PC-3 (cell line): Measurements from ENCODE around the gene CDC42EP2.

Source experiments
- EZH2 ChIP-seq: fragments of 300-600 bp; sonication (generic); IDR thresholded peaks from one replicate; pipeline ENCODE4 v1.6.1; 2017; ENCODE audit warnings: antibody characterized with exemption, mild to moderate bottlenecking, low read length; ENCODE audit not compliant: unreplicated experiment
- EZH2phosphoT487 ChIP-seq: fragments of 300-600 bp; sonication (generic); IDR thresholded peaks from 2 replicates; pipeline ENCODE4 v1.6.1; 2018; ENCODE audit warnings: mild to moderate bottlenecking, antibody characterized with exemption, low read length, borderline replicate concordance
- TF ChIP-seq, protein P1 (sequence below): fragments of 300-600 bp; sonication (generic); conservative IDR thresholded peaks from 2 replicates; pipeline ENCODE4 v1.5.1; 2017; ENCODE audit warnings: antibody characterized with exemption, low read depth, mild to moderate bottlenecking, low read length

GRCh38 chr11:65288706-65289536 is 25.7 kb upstream of the CDC42EP2 start:
- TF ChIP-seq, protein P1, sequence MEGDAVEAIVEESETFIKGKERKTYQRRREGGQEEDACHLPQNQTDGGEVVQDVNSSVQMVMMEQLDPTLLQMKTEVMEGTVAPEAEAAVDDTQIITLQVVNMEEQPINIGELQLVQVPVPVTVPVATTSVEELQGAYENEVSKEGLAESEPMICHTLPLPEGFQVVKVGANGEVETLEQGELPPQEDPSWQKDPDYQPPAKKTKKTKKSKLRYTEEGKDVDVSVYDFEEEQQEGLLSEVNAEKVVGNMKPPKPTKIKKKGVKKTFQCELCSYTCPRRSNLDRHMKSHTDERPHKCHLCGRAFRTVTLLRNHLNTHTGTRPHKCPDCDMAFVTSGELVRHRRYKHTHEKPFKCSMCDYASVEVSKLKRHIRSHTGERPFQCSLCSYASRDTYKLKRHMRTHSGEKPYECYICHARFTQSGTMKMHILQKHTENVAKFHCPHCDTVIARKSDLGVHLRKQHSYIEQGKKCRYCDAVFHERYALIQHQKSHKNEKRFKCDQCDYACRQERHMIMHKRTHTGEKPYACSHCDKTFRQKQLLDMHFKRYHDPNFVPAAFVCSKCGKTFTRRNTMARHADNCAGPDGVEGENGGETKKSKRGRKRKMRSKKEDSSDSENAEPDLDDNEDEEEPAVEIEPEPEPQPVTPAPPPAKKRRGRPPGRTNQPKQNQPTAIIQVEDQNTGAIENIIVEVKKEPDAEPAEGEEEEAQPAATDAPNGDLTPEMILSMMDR = no peak
- TF ChIP-seq EZH2 (no peak), EZH2phosphoT487 (no peak)
